Lower leg skin (tissue), 4 donors: ENCODE results near the gene AK8. TPM values are rescaled to one million over a fixed set of nuclear protein-coding genes. Genes with fewer than 3 reads are reported as not detected.

ENCODE experiments used
- DNase-seq, 2 donors: peaks; one replicate each; pipeline ENCODE4 v3.0.0-alpha.2; 2019; ENCODE audit warnings: low spot score in 2 of 2
- H3K4me3 ChIP-seq: fragments of 200-600 bp; sonication (generic); 2 replicates; pipeline ENCODE4 v1.5.1; 2017; ENCODE audit warnings: mild to moderate bottlenecking, low read depth; ENCODE audit not compliant: poor library complexity, severe bottlenecking
- CTCF ChIP-seq, 3 donors: fragments of 450-650 bp; IDR thresholded peaks; one replicate each; pipeline ENCODE4 v1.5.1; 2016; ENCODE audit warnings: antibody characterized with exemption in 3 of 3, mild to moderate bottlenecking in 3 of 3, moderate library complexity in 2 of 3
- POLR2A ChIP-seq, 2 donors: fragments of 450-650 bp; IDR thresholded peaks; one replicate each; pipeline ENCODE4 v1.6.1; 2016 to 2017; ENCODE audit warnings: antibody characterized with exemption in 2 of 2, mild to moderate bottlenecking in 1 of 2, moderate library complexity in 1 of 2
- WGBS, 2 donors: methylation state at CpG; one replicate each; pipeline ENCODE4 v1.1.5; 2018; 5-methylcytosine and 5-hydroxymethylcytosine counted together
- intact Hi-C: fragments of 100-400 bp; cut with DNase I; formaldehyde crosslinking; loops from one replicate; pipeline ENCODE4 v1.15.0; 2023; ENCODE audit warnings: low total_unique reads
- total RNA-seq, 4 donors: library from RNA; depleted of rRNA; stranded (reverse); fragments of >200 nt; gene quantifications; one replicate each; pipeline ENCODE4 v1.1.0, GENCODE V29; 2016

The AK8 gene
- total RNA-seq, 4 donors from 2014 or later = 1.4 to 5.5 (median 2.0) TPM

GRCh38 chr9:132753593-132753880 is 124.5 kb downstream of the AK8 start:
- WGBS, 2 donors = 92% methylated on average over 7 of the region's 7 CpGs
- TF ChIP-seq CTCF (IDR thresholded peaks at IDR 0.05) (no peak), POLR2A (IDR thresholded peaks at IDR 0.05) (no peak)
- intact Hi-C loops = no loop called here
- DNase-seq = no peak
- H3K4me3 ChIP-seq = no peak overlapping the region

GRCh38 chr9:132752877-132753592 is 125.0 kb downstream of the AK8 start:
- WGBS, 2 donors = 56 to 73% methylated on average over 9 to 10 of the region's 10 CpGs
- DNase-seq = peak in 1 of 2 donors; percentile 46
- TF ChIP-seq CTCF (IDR thresholded peaks at IDR 0.05) (no peak), POLR2A (IDR thresholded peaks at IDR 0.05) (no peak)
- no peak overlapping the region for H3K4me3 ChIP-seq
- intact Hi-C loops = no loop called here

- TF ChIP-seq CTCF (IDR thresholded peaks at IDR 0.05) (no peak), POLR2A (IDR thresholded peaks at IDR 0.05) (no peak)
- intact Hi-C loops = no loop called here
- DNase-seq = peak in 1 of 2 donors; percentile 28
- no peak overlapping the region for H3K4me3 ChIP-seq
- 73 to 83% methylated on average over 9 of the region's 9 CpGs for WGBS, 2 donors
These were observed 127.4 kb downstream of the AK8 start for GRCh38 chr9:132750668-132751067.

- 86 to 92% methylated on average over 13 of the region's 13 CpGs for WGBS, 2 donors
- peak in 1 of 2 donors; percentile 80 for DNase-seq
- no peak overlapping the region for H3K4me3 ChIP-seq
- TF ChIP-seq POLR2A (IDR thresholded peaks at IDR 0.05) (no peak), CTCF (IDR thresholded peaks at IDR 0.05) (no peak)
- intact Hi-C loops = no loop called here
These were observed 128.8 kb downstream of the AK8 start for GRCh38 chr9:132749306-132749705.

- intact Hi-C loops = no loop called here
- WGBS, 2 donors = 41 to 53% methylated on average over 5 of the region's 5 CpGs
- DNase-seq = peak in 1 of 2 donors; percentile 36
- H3K4me3 ChIP-seq = no peak overlapping the region
- TF ChIP-seq POLR2A (IDR thresholded peaks at IDR 0.05) = no peak
- no peak for TF ChIP-seq CTCF (IDR thresholded peaks at IDR 0.05)
These were observed 129.6 kb downstream of the AK8 start for GRCh38 chr9:132748450-132748849.
